Measurements from ENCODE around the gene JMJD7.
A peak's percentile ranks its signal among the peaks of the same experiment; 100 is the strongest.

Gene JMJD7

DNA sequence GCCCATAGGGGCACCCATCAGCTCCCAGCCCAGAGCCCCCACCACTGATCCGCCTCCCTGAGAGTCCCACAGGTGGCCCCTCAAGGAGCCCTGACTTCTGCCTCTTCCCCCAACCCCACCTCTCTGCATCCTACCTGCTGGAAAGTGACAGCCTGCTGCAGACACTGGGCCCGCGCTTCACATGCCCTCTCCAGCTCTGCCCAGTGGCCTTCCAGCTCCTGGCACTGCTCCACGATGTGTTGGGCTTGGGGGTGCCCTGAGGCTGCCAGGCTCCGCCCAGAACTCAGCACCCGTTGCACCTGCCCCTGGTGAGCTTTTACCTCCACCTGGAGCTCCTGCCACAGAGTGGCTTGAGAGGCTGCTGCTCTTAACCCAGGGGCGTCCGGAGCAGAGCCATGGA, 45.8 kb downstream of the JMJD7 start:
- Histone ChIP-seq H3K4me1 (ENCODE audit: insufficient read depth, low read length) (no peaks in the 10 kb centered on the region), H3K79me2 (ENCODE audit: insufficient read depth, low read length) (no peaks in the 10 kb centered on the region)
- TF ChIP-seq EZH2 (IDR thresholded peaks at IDR 0.05; ENCODE audit: borderline replicate concordance, low read depth, low read length, severe bottlenecking), result no peak
- TF ChIP-seq CTCF (IDR thresholded peaks at IDR 0.05; ENCODE audit: borderline replicate concordance, extremely low read depth, low read length, poor library complexity, severe bottlenecking), result no peak

DNA sequence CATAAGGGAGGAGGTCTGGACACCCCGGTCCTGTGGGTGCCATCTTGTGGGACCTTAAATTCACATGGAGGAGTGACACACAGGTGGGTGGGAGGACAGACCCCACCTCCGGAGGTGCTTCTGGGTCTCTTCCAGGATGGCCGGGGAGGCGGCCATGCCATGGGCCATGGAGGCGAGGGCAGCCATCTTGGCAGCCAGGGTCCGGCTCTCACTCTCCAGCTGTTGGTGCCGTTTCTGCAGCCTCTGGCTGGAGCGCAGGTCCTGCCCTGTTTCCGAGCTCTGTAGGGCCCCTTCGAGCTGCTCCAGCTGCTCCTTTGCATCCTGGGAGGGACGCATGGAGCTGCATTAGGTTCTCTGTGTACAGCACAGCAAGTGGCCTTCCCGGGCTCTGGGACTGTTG, 46.8 kb downstream of the JMJD7 start:
- Histone ChIP-seq H3K4me2 (ENCODE audit: insufficient read depth, low read length) (no peak overlapping the region), H3K79me2 (ENCODE audit: insufficient read depth, low read length) (no peaks in the 10 kb centered on the region), H3K27me3 (ENCODE audit: insufficient read depth, low read length, poor library complexity) (no peaks in the 10 kb centered on the region), H3K9me3 (ENCODE audit: insufficient read depth, low read length, severe bottlenecking) (no peaks in the 10 kb centered on the region), H4K20me1 (ENCODE audit: insufficient read depth, low read length) (no peaks in the 10 kb centered on the region; the same call in 1 of the 2 replicates), H3K4me1 (ENCODE audit: insufficient read depth, low read length) (no peaks in the 10 kb centered on the region), H3K36me3 (ENCODE audit: insufficient read depth, low read length) (no peaks in the 10 kb centered on the region), H3K4me3 (ENCODE audit: low read depth in 1 of 2, low read length in 2 of 2) (no peak overlapping the region), H3K27ac (ENCODE audit: low read length) (no peak overlapping the region), H3K9ac (ENCODE audit: low read depth, low read length) (no peak overlapping the region), H2AFZ (ENCODE audit: low read depth, low read length) (no peak overlapping the region)
- TF ChIP-seq CTCF (IDR thresholded peaks at IDR 0.05; ENCODE audit: borderline replicate concordance, extremely low read depth, low read length, poor library complexity, severe bottlenecking) (no peak), EZH2 (IDR thresholded peaks at IDR 0.05; ENCODE audit: borderline replicate concordance, low read depth, low read length, severe bottlenecking) (no peak)
- DNase-seq (no peak), ATAC-seq (ENCODE audit: insufficient read depth, low read depth) (no peak)

More for the DNA sequence above, 45.8 kb downstream of the JMJD7 start:
- Histone ChIP-seq H3K4me3 (ENCODE audit: low read depth in 1 of 2, low read length in 2 of 2) (no peak overlapping the region), H3K36me3 (ENCODE audit: insufficient read depth, low read length) (no peaks in the 10 kb centered on the region), H3K27me3 (ENCODE audit: insufficient read depth, low read length, poor library complexity) (no peaks in the 10 kb centered on the region), H3K9me3 (ENCODE audit: insufficient read depth, low read length, severe bottlenecking) (no peaks in the 10 kb centered on the region), H3K27ac (ENCODE audit: low read length) (no peak overlapping the region), H2AFZ (ENCODE audit: low read depth, low read length) (no peak overlapping the region), H4K20me1 (ENCODE audit: insufficient read depth, low read length) (no peaks in the 10 kb centered on the region; the same call in 1 of the 2 replicates), H3K4me2 (ENCODE audit: insufficient read depth, low read length) (no peak overlapping the region), H3K9ac (ENCODE audit: low read depth, low read length) (no peak overlapping the region)
- DNase-seq (no peak), ATAC-seq (ENCODE audit: insufficient read depth, low read depth) (no peak)

- no peak overlapping the region for H2AFZ ChIP-seq (ENCODE audit: low read depth, low read length)
- no peak overlapping the region for H3K9ac ChIP-seq (ENCODE audit: low read depth, low read length)
- no peaks in the 10 kb centered on the region for H3K27me3 ChIP-seq (ENCODE audit: insufficient read depth, low read length, poor library complexity)
- H3K79me2 ChIP-seq (ENCODE audit: insufficient read depth, low read length), result no peaks in the 10 kb centered on the region
- no peak overlapping the region for H3K4me2 ChIP-seq (ENCODE audit: insufficient read depth, low read length)
- ATAC-seq (ENCODE audit: insufficient read depth, low read depth), result peak; percentile 58
- no peaks in the 10 kb centered on the region for H3K36me3 ChIP-seq (ENCODE audit: insufficient read depth, low read length)
- no peak overlapping the region for H3K4me3 ChIP-seq (ENCODE audit: low read depth in 1 of 2, low read length in 2 of 2)
- TF ChIP-seq EZH2 (IDR thresholded peaks at IDR 0.05; ENCODE audit: borderline replicate concordance, low read depth, low read length, severe bottlenecking) (no peak), CTCF (IDR thresholded peaks at IDR 0.05; ENCODE audit: borderline replicate concordance, extremely low read depth, low read length, poor library complexity, severe bottlenecking) (no peak)
- no peaks in the 10 kb centered on the region for H3K9me3 ChIP-seq (ENCODE audit: insufficient read depth, low read length, severe bottlenecking)
- DNase-seq, result peak; percentile 10
- H3K4me1 ChIP-seq (ENCODE audit: insufficient read depth, low read length), result no peaks in the 10 kb centered on the region
- no peaks in the 10 kb centered on the region; the same call in 1 of the 2 replicates for H4K20me1 ChIP-seq (ENCODE audit: insufficient read depth, low read length)
- no peak overlapping the region for H3K27ac ChIP-seq (ENCODE audit: low read length)
These were observed 48.1 kb downstream of the JMJD7 start for GRCh38 chr15:41876007-41876406.

GRCh38 chr15:41876689-41877088, 48.8 kb downstream of the JMJD7 start:
- Histone ChIP-seq H3K27me3 (ENCODE audit: insufficient read depth, low read length, poor library complexity) (no peaks in the 10 kb centered on the region), H3K4me2 (ENCODE audit: insufficient read depth, low read length) (no peak overlapping the region), H3K27ac (ENCODE audit: low read length) (no peak overlapping the region), H4K20me1 (ENCODE audit: insufficient read depth, low read length) (no peaks in the 10 kb centered on the region; the same call in 1 of the 2 replicates), H3K79me2 (ENCODE audit: insufficient read depth, low read length) (no peaks in the 10 kb centered on the region), H3K36me3 (ENCODE audit: insufficient read depth, low read length) (no peaks in the 10 kb centered on the region), H3K9ac (ENCODE audit: low read depth, low read length) (no peak overlapping the region), H3K4me1 (ENCODE audit: insufficient read depth, low read length) (no peaks in the 10 kb centered on the region), H3K4me3 (ENCODE audit: low read depth in 1 of 2, low read length in 2 of 2) (no peak overlapping the region), H3K9me3 (ENCODE audit: insufficient read depth, low read length, severe bottlenecking) (no peaks in the 10 kb centered on the region), H2AFZ (ENCODE audit: low read depth, low read length) (no peak overlapping the region)
- no peak for DNase-seq
- no peak for TF ChIP-seq CTCF (IDR thresholded peaks at IDR 0.05; ENCODE audit: borderline replicate concordance, extremely low read depth, low read length, poor library complexity, severe bottlenecking)
- no peak for TF ChIP-seq EZH2 (IDR thresholded peaks at IDR 0.05; ENCODE audit: borderline replicate concordance, low read depth, low read length, severe bottlenecking)
- ATAC-seq (ENCODE audit: insufficient read depth, low read depth), result no peak

Data from DND-41 (cell line).